GM12872 (cell line): ENCODE data around the gene SYNDIG1.

ENCODE experiments used
- CTCF ChIP-seq: IDR thresholded peaks from 3 replicates; pipeline ENCODE4 v1.5.1; 2011; ENCODE audit warnings: low read depth, mild to moderate bottlenecking, low read length, moderate library complexity; ENCODE audit not compliant: insufficient read depth

Gene SYNDIG1

GRCh38 chr20:24604966-24605665, 135.7 kb downstream of the SYNDIG1 start:
- TF ChIP-seq CTCF, result no peak

GRCh38 chr20:24605937-24606455, 136.6 kb downstream of the SYNDIG1 start:
- no peak for TF ChIP-seq CTCF

GRCh38 chr20:24607402-24607801, 138.0 kb downstream of the SYNDIG1 start:
- no peak for TF ChIP-seq CTCF

- no peak for TF ChIP-seq CTCF
Measured at GRCh38 chr20:24608926-24609667, 139.7 kb downstream of the SYNDIG1 start.

- no peak for TF ChIP-seq CTCF
Measured at GRCh38 chr20:24609757-24610156, 140.3 kb downstream of the SYNDIG1 start.

GRCh38 chr20:24610341-24611115, 141.1 kb downstream of the SYNDIG1 start:
- no peak for TF ChIP-seq CTCF

GRCh38 chr20:24611360-24612140, 142.1 kb downstream of the SYNDIG1 start:
- no peak for TF ChIP-seq CTCF
